Nephron progenitor cell (in vitro differentiated cells): ENCODE data around the gene HS2ST1.
"Not testable (repeated sequence)": the region's sequence is repeated elsewhere in the genome, so short reads cannot be mapped to it uniquely, and the experiment has no call there.

Source experiments
- DNase-seq: peaks from one replicate; pipeline ENCODE4 v3.0.0; 2021
- H3K27ac Mint-ChIP-seq: 2 replicates; pipeline ENCODE4 v1.8.0; 2021; ENCODE audit warnings: mild to moderate bottlenecking, moderate library complexity, mixed read lengths
- H3K27me3 Mint-ChIP-seq: 2 replicates; pipeline ENCODE4 v1.8.0; 2021; ENCODE audit warnings: mild to moderate bottlenecking, low read depth, mixed read lengths; ENCODE audit not compliant: poor library complexity
- H3K36me3 Mint-ChIP-seq: 2 replicates; pipeline ENCODE4 v1.8.0; 2021; ENCODE audit warnings: low read depth, mixed read lengths
- H3K4me1 Mint-ChIP-seq: 2 replicates; pipeline ENCODE4 v1.8.0; 2021; ENCODE audit warnings: mixed read lengths
- H3K4me3 Mint-ChIP-seq: 2 replicates; pipeline ENCODE4 v1.8.0; 2021; ENCODE audit warnings: mild to moderate bottlenecking, moderate library complexity, mixed read lengths
- H3K9me3 Mint-ChIP-seq: 2 replicates; pipeline ENCODE4 v1.8.0; 2021; ENCODE audit warnings: mild to moderate bottlenecking, moderate library complexity, mixed read lengths
- TF ChIP-seq, protein P1 (sequence below): fragments of 200-600 bp; sonication (generic); IDR thresholded peaks from 2 replicates; pipeline ENCODE4 v1.5.0; 2021; ENCODE audit warnings: antibody characterized with exemption

HS2ST1 gene

DNA sequence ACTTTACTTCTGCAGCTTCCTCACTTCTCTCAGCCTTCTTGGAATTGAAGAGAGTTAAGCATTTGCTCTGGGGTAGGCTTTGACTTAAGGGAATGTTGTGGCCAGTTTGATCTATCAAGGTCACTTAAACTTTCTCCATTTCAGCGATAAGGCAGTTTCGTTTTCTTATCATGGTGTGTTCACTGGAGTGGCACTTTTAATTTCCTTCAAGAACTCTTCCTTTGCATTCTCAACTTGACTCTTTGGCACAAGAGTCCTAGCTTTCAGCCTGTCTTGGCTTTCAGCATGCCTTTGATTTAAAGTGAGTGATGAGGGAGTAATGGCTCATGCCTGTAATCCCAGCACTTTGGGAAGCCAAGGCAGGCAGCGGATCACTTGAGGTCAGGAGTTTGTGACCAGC is 38.7 kb downstream of the HS2ST1 start:
- H3K27me3 Mint-ChIP-seq, result no peaks in the 10 kb centered on the region
- no peak overlapping the region for H3K4me3 Mint-ChIP-seq
- peaks cover 23% of the 10 kb centered on the region for H3K9me3 Mint-ChIP-seq
- peaks cover 35% of the 10 kb centered on the region for H3K36me3 Mint-ChIP-seq
- no peak for DNase-seq
- H3K27ac Mint-ChIP-seq, result peak overlapping the region; percentile 76
- peaks cover 21% of the 10 kb centered on the region for H3K4me1 Mint-ChIP-seq
- TF ChIP-seq, protein P1, sequence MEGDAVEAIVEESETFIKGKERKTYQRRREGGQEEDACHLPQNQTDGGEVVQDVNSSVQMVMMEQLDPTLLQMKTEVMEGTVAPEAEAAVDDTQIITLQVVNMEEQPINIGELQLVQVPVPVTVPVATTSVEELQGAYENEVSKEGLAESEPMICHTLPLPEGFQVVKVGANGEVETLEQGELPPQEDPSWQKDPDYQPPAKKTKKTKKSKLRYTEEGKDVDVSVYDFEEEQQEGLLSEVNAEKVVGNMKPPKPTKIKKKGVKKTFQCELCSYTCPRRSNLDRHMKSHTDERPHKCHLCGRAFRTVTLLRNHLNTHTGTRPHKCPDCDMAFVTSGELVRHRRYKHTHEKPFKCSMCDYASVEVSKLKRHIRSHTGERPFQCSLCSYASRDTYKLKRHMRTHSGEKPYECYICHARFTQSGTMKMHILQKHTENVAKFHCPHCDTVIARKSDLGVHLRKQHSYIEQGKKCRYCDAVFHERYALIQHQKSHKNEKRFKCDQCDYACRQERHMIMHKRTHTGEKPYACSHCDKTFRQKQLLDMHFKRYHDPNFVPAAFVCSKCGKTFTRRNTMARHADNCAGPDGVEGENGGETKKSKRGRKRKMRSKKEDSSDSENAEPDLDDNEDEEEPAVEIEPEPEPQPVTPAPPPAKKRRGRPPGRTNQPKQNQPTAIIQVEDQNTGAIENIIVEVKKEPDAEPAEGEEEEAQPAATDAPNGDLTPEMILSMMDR, result no peak

DNA sequence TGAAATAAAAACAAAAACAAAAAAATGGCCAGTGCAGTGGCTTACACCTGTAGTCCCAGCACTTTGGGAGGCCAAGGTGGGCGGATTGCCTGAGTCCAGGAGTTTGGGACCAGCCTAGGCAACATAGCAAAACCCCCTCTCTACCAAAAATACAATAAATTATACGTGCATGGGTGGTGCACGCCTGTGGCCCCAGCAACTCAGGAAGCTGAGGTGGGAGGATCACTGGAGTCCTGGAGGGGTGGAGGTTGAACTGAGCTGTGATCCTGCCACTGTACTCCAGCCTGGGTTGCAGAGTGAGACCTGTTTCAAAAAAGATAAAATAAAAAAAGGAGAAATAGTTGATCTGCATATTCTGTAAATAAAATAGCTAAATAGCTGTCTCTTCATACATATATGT is 41.2 kb downstream of the HS2ST1 start:
- H3K27ac Mint-ChIP-seq, result peak overlapping the region; percentile 5
- peaks cover 50% of the 10 kb centered on the region for H3K36me3 Mint-ChIP-seq
- DNase-seq, result no peak
- H3K27me3 Mint-ChIP-seq, result no peaks in the 10 kb centered on the region
- TF ChIP-seq, protein P1, result no peak
- H3K4me1 Mint-ChIP-seq, result peaks cover 15% of the 10 kb centered on the region
- H3K4me3 Mint-ChIP-seq, result no peak overlapping the region
- H3K9me3 Mint-ChIP-seq, result peaks cover 37% of the 10 kb centered on the region

DNA sequence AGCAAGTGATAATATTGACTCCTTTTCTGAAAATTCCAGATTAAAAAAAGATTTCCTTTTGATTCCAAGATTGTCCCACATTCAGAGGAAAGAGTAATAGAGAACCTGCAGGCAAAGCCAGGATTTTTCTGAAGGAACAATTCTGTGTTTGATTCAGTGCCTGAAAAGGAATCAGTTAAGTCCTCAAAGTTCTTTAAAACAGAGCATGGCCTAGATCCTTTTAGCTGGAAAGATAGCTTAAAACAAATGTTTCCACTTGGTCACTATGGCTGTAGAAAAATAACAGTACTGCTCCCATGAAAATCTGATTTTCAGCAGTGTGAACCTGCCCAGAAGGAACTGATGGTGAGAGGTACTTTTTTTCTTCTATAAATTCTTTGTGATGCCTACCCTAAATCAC is 41.8 kb downstream of the HS2ST1 start:
- Mint-ChIP-seq H3K4me3 (no peak overlapping the region), H3K27me3 (no peaks in the 10 kb centered on the region), H3K9me3 (peaks cover 37% of the 10 kb centered on the region), H3K4me1 (peaks cover 14% of the 10 kb centered on the region), H3K27ac (peak overlapping the region; percentile 5), H3K36me3 (peaks cover 53% of the 10 kb centered on the region)
- TF ChIP-seq, protein P1, result no peak
- DNase-seq, result no peak

DNA sequence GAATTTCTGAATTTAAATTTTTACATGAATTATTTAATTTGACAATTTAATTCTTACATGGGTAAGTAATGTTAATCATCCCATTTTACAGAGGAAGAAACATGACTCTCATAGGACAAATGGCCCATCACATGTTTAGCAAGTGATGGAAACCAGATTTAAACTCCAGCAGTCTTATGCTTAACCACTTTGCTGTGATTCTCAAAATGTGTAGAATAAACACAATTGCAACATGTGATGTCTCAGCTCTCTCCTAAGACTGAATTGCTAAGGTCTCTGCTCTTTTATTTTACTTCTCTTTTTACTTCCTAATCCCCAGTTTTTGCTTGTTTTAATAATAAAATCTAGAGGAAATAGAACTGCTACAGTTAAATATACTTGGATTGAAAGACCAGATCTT is 42.8 kb downstream of the HS2ST1 start:
- Mint-ChIP-seq H3K27ac (no peak overlapping the region), H3K4me3 (no peak overlapping the region), H3K27me3 (no peaks in the 10 kb centered on the region), H3K4me1 (peaks cover 14% of the 10 kb centered on the region), H3K36me3 (peaks cover 56% of the 10 kb centered on the region), H3K9me3 (peaks cover 36% of the 10 kb centered on the region)
- DNase-seq, result no peak
- TF ChIP-seq, protein P1, result no peak

DNA sequence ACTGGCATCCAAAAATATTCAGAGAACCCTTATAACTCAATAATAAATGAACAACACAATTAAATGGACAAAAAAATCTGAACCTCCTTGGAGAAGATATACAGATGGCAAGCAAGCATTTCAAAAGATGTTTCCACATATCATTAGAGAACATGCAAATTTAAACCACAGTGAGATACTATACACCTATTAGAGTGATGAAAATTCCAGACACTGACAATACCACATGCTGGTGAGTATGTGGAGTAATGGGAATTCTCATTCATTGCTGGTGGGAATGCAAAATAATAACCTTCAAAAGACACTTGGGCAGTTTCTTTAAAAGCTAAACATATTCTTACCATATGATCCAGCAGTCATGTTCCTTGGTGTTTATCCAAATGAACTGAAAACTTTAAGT is 46.1 kb downstream of the HS2ST1 start:
- TF ChIP-seq, protein P1, result no peak
- no peak overlapping the region for H3K27ac Mint-ChIP-seq
- DNase-seq, result no peak
- no peaks in the 10 kb centered on the region for H3K27me3 Mint-ChIP-seq
- no peak overlapping the region for H3K4me3 Mint-ChIP-seq
- H3K9me3 Mint-ChIP-seq, result peaks cover 52% of the 10 kb centered on the region
- peaks cover 7% of the 10 kb centered on the region for H3K4me1 Mint-ChIP-seq
- H3K36me3 Mint-ChIP-seq, result peaks cover 75% of the 10 kb centered on the region

DNA sequence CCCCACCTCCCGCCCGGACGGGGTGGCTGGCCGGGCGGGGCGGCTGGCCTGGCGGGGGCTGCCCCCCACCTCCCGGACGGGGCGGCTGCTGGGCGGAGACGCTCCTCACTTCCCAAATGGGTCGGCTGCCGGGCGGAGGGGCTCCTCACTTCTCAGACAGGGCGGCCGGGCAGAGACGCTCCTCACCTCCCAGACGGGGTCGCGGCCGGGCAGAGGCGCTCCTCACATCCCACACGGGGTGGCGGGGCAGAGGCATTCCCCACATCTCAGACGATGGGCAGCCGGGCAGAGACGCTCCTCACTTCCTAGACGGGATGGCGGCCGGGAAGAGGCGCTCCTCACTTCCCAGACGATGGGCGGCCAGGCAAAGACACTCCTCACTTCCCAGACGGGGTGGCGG is 49.4 kb downstream of the HS2ST1 start:
- H3K4me3 Mint-ChIP-seq, H3K27ac Mint-ChIP-seq, H3K27me3 Mint-ChIP-seq, DNase-seq, H3K4me1 Mint-ChIP-seq: not testable (repeated sequence)
- peaks cover 61% of the 10 kb centered on the region for H3K36me3 Mint-ChIP-seq
- peaks cover 41% of the 10 kb centered on the region for H3K9me3 Mint-ChIP-seq
